ENCODE data around the gene GARIN3. TPM values are rescaled to one million over a fixed set of nuclear protein-coding genes. Genes with fewer than 3 reads are reported as not detected.

Gene GARIN3
- total RNA-seq, 1 experiment from 2014 or later = not detected

DNA sequence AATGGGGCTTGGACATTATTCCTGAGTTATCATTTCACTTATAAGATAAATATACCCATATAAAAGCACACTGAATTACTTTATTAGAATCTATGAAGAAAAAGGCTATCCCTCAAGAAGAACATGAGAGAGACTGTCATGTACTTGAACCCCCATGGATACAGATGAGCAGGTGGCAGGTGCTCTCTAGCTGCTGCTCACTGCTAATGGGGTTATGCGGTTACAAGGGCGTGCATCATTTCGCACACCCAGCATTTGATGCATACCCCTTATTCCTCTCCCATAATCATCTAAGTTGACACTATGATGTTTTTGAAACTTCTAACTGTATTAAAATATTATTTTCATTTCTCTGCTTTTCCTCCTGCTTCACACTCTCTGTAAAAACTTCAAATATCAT, 31.0 kb upstream of the GARIN3 start:
- Histone ChIP-seq H2AK5ac (ENCODE audit: insufficient read length, low read length) (no peak overlapping the region), H2BK15ac (ENCODE audit: low read depth, low read length) (no peak overlapping the region), H3K56ac (ENCODE audit: insufficient read length, low read depth, low read length) (no peak overlapping the region), H3K9me3 (ENCODE audit: control insufficient read depth, low read depth, low read length) (no peaks in the 10 kb centered on the region), H3K23me2 (ENCODE audit: insufficient read length, low read depth, low read length, poor library complexity, severe bottlenecking) (no peaks in the 10 kb centered on the region), H3K14ac (ENCODE audit: insufficient read depth, low read length) (no peak overlapping the region), H2BK120ac (ENCODE audit: low read depth, low read length, poor library complexity, severe bottlenecking) (no peak overlapping the region), H3K4me2 (ENCODE audit: insufficient read depth, insufficient read length, low read length) (no peak overlapping the region), H3K23ac (ENCODE audit: insufficient read length, low read depth, low read length) (no peak overlapping the region), H3K18ac (ENCODE audit: insufficient read length, low read depth, low read length) (no peak overlapping the region), H2BK20ac (ENCODE audit: low read depth, low read length, poor library complexity, severe bottlenecking) (no peak overlapping the region), H3K4ac (ENCODE audit: low read depth, low read length) (no peak overlapping the region), H2AFZ (ENCODE audit: low read length) (no peak overlapping the region), H3K4me1 (ENCODE audit: insufficient read depth, low read length) (no peaks in the 10 kb centered on the region), H2BK12ac (ENCODE audit: insufficient read length, low read depth, low read length) (no peak overlapping the region), H4K5ac (ENCODE audit: insufficient read length, low read depth, low read length) (no peak overlapping the region), H4K8ac (replicated peaks; ENCODE audit: insufficient read length, low read depth, low read length) (no peak overlapping the region), H2BK5ac (ENCODE audit: insufficient read length, low read length) (no peak overlapping the region), H3K79me1 (ENCODE audit: insufficient read depth, low read depth, low read length, poor library complexity, severe bottlenecking) (no peaks in the 10 kb centered on the region), H3K79me2 (ENCODE audit: insufficient read depth, low read length) (no peaks in the 10 kb centered on the region), H3K27ac (ENCODE audit: insufficient read length, low read depth, low read length) (no peak overlapping the region), H3T11ph (ENCODE audit: low read length) (no peak overlapping the region), H4K20me1 (ENCODE audit: control insufficient read depth, insufficient read depth, insufficient read length) (no peaks in the 10 kb centered on the region), H4K91ac (ENCODE audit: insufficient read length, low read depth, low read length) (no peak overlapping the region), H3K27me3 (ENCODE audit: insufficient read depth, low read length) (no peaks in the 10 kb centered on the region; the same call in 1 of the 2 replicates), H3K9ac (ENCODE audit: extremely low read depth, insufficient read length, low read length) (no peak overlapping the region)
- TF ChIP-seq, protein P1, sequence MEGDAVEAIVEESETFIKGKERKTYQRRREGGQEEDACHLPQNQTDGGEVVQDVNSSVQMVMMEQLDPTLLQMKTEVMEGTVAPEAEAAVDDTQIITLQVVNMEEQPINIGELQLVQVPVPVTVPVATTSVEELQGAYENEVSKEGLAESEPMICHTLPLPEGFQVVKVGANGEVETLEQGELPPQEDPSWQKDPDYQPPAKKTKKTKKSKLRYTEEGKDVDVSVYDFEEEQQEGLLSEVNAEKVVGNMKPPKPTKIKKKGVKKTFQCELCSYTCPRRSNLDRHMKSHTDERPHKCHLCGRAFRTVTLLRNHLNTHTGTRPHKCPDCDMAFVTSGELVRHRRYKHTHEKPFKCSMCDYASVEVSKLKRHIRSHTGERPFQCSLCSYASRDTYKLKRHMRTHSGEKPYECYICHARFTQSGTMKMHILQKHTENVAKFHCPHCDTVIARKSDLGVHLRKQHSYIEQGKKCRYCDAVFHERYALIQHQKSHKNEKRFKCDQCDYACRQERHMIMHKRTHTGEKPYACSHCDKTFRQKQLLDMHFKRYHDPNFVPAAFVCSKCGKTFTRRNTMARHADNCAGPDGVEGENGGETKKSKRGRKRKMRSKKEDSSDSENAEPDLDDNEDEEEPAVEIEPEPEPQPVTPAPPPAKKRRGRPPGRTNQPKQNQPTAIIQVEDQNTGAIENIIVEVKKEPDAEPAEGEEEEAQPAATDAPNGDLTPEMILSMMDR (conservative IDR thresholded peaks at IDR 0.05) = no peak
- DNase-seq = no peak
- Mint-ChIP-seq H3K27me3 (ENCODE audit: low read depth) (peaks cover 48% of the 10 kb centered on the region), H3K9me3 (no peaks in the 10 kb centered on the region), H3K27ac (no peak overlapping the region), H3K4me3 (no peak overlapping the region), H3K36me3 (ENCODE audit: insufficient read depth in 1 of 3, low read depth in 3 of 3) (no peaks in the 10 kb centered on the region), H3K4me1 (no peaks in the 10 kb centered on the region)
- no CpG with 5 or more reads among the region's 3 CpGs for WGBS (ENCODE audit: extremely low coverage, insufficient read length, low lambda C conversion rate)

Measured in H9 (cell line).